IPS-15b (cell line): ENCODE results near the gene CALCA.

Experiments used
- H3K27me3 ChIP-seq: one replicate; pipeline ENCODE4 v1.6.1; 2013; ENCODE audit warnings: low read length; ENCODE audit not compliant: control insufficient read depth, insufficient read depth
- H3K36me3 ChIP-seq: one replicate; pipeline ENCODE4 v1.6.1; 2013; ENCODE audit warnings: low read length; ENCODE audit not compliant: control insufficient read depth, insufficient read depth
- H3K4me1 ChIP-seq: one replicate; pipeline ENCODE4 v1.6.1; 2013; ENCODE audit warnings: mild to moderate bottlenecking, low read length; ENCODE audit not compliant: control insufficient read depth, insufficient read depth
- H3K4me3 ChIP-seq: one replicate; pipeline ENCODE4 v1.5.1; 2013; ENCODE audit warnings: low read depth, low read length
- H3K9ac ChIP-seq: one replicate; pipeline ENCODE4 v1.6.1; 2013; ENCODE audit warnings: low read depth, mild to moderate bottlenecking, low read length
- H3K9me3 ChIP-seq: one replicate; pipeline ENCODE4 v1.6.1; 2013; ENCODE audit warnings: mild to moderate bottlenecking, low read length; ENCODE audit not compliant: control insufficient read depth, insufficient read depth

Gene CALCA

DNA sequence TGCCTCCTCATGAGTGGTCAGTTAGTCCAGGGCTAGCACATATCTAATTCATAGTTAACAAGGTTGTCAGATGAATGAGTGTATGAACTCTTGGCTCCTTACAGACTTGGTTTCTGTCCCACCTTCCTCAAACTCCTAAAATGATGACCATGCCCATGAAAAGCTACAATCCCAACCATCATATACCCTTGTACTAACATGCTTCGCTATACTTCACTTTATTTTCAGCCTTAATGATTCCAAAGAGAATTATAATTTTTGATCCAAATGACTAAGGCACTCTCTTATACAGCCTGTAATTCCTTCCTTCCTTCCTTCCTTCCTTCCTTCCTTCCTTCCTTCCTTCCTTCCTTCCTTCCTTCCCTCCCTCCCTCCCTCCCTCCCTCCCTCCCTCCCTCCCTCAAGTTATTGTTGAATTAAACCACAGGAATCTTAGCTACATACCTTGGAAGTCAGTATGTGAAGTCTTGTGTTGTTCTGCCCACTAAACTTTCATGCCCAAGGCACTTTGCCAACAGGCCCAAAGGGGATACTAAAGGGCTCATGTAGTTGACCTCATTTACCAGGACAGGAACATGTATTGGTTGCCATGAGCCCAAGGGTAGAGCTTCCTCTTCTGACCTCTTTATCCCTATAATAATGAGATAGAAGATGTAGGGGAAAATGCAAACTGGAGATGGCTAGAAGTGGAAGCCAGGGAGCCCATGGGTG is 37.4 kb downstream of the CALCA start:
- no peaks in the 10 kb centered on the region for H3K27me3 ChIP-seq
- H3K4me1 ChIP-seq = no peaks in the 10 kb centered on the region
- no peak overlapping the region for H3K4me3 ChIP-seq
- H3K9ac ChIP-seq = no peak overlapping the region
- peaks cover 2% of the 10 kb centered on the region for H3K9me3 ChIP-seq
- no peaks in the 10 kb centered on the region for H3K36me3 ChIP-seq

DNA sequence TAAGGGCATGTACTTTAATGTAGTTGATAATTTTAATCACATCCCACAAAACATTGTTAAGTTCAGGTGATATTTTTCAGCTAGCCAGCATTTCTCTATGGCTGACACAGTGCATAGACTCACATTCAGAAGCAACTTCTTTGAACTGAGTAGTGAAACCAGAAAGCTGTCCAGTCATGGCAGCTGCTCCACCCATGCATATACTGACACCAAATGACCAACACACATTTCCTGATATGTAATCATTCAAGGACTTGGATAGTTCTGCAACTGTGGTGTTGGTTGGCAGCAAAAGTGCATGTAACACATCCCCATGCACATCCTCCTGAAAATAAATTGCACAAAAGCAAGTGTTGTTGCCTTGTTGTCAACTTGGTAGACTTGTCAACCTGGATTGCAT is 39.7 kb downstream of the CALCA start:
- Histone ChIP-seq H3K9me3 (peaks cover 2% of the 10 kb centered on the region), H3K4me1 (no peaks in the 10 kb centered on the region), H3K27me3 (no peaks in the 10 kb centered on the region), H3K4me3 (no peak overlapping the region), H3K36me3 (no peaks in the 10 kb centered on the region), H3K9ac (no peak overlapping the region)

DNA sequence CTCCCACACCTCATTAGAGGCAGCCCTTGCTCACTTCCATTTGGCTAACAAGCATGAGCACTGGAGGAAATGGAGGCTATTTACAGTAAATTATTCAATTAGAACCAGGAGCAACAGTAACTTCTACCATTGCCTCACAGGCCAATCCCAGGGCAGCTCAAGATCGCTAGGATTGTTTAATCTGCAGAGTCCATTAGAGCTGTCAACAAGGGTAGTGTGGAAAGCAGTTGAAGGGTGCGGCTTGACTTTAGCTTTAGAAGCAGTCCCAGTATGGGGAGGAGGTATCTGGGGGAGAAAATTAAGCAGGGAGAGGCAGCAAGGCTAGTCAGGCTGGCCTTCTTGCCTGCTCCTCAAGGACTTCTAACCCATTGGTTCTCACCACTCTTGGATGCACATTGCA is 41.8 kb downstream of the CALCA start:
- no peaks in the 10 kb centered on the region for H3K4me1 ChIP-seq
- peaks cover 2% of the 10 kb centered on the region for H3K9me3 ChIP-seq
- no peaks in the 10 kb centered on the region for H3K27me3 ChIP-seq

DNA sequence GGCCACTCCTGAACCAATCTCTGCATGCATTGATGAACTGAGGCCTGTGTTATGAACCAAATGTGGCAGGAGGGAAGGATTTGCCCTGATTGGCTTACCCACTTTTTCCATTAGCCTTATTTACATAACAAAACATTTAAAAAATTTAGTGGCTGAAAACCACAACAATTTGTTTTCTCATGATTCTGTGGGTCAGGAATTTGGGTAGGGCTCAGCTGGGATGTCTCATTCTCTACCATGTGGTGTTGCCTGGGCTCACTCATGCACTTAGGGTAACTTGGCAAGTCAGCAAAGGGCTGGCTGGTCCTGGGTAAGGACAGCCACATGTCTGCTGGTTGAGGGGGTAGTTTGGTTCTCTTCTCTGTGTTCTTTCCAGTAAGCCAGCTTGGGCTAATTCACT is 45.0 kb downstream of the CALCA start:
- no peak overlapping the region for H3K9ac ChIP-seq
- H3K9me3 ChIP-seq = no peaks in the 10 kb centered on the region
- no peaks in the 10 kb centered on the region for H3K27me3 ChIP-seq
- H3K4me1 ChIP-seq = no peaks in the 10 kb centered on the region
- H3K4me3 ChIP-seq = no peak overlapping the region
- H3K36me3 ChIP-seq = no peaks in the 10 kb centered on the region

More for the DNA sequence above, 41.8 kb downstream of the CALCA start:
- Histone ChIP-seq H3K4me3 (no peak overlapping the region), H3K36me3 (no peaks in the 10 kb centered on the region), H3K9ac (no peak overlapping the region)

DNA sequence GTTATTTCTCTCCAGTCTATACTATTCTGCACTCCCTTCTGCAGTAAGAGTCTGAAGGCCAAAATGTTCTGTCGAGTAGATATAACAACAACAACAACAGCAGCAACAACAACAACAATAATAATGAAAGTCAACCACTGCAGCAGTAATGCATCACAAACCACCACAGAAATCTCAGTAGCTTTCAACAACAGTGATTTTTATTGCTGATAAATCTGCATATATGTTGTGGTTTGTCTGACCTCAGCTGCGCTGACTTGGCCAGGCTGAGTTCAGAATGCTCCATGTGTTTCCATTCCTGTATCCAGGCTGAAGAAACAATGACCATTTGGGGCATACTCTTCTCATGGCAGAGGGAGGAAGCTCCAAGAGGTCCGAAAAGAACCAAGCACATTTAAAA is 47.8 kb downstream of the CALCA start:
- Histone ChIP-seq H3K9me3 (no peaks in the 10 kb centered on the region), H3K4me3 (no peak overlapping the region), H3K36me3 (no peaks in the 10 kb centered on the region), H3K27me3 (no peaks in the 10 kb centered on the region), H3K9ac (no peak overlapping the region), H3K4me1 (no peaks in the 10 kb centered on the region)
